GM18909 (cell line): ENCODE data around the gene SGCD.

ENCODE experiments used
- ATAC-seq: cut with Tn5 transposase; IDR thresholded peaks from one replicate; pipeline ENCODE4 v1.9.1; 2021; ENCODE audit warnings: mild to moderate bottlenecking; ENCODE audit not compliant: unreplicated experiment, poor library complexity

Gene SGCD

DNA sequence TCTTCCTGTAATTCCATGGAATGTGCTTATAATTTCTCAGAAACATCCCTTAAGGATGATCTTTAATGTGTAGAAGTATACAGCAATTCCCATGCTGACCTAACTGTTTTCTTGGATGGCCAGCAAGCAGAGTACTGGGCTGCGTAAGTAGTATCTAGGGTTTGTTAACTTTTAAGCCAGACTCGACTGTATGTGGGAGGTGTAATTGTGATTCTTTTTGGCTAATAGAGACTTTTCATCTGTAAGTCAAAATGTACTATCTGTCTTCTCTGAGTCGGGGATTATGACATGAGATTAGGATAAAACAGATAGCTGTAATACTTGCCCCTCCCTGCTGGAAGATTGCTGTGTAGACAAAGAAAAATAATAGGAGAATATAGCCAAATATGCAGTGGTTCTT is 169.3 kb downstream of the SGCD start:
- ATAC-seq = no peak

DNA sequence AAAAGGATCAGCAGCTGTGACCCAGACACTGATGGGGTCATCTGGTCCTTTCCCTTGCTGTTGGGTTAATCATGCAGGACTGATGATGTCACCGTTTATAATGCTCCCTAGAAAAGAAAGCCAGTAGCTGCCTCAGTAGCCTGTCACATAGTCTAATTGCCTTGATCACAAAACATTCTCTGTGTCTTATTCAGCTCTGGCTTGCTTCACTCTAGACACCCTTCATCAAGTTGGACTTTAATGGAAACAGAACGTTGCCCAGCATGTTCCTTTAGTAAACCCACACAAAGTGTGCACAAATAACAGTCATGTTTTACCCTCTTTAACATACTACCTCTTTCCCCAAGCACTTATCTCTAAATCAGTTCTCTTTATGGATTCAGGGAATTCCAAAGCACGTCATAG is 170.8 kb downstream of the SGCD start:
- no peak for ATAC-seq

DNA sequence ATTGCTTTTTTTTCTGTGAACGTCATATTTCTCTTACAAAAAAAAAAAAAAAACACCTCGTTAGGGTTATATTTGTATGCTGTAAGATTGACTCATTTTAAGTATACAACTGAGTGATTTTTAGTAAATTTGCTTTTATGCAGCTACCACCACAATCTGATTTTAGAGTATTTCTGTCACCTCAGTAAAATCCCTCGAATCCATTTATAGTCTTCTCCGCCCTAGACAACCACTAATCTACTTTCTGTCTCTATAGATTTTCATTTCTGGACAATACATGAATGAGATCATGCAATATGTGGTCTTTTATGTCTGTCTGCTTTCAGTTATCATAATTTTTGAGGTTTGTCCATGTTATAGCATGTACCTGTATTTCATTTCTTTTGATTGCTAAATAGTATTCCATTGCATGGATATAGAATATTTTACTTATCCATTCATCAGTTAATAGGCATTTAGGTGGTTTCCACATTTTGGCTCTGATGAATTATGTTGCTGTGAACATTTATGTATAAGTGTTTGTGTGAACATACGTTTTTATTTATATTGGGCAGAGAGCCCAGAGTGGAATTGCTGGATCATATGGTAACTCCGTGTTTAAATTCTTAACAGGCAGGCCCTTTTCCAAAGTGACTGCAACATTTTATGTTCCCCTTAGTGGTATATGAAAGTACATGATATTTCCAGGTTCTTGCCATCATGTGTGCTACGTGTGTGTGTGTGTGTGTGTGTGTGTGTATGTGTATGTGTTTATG is 171.4 kb downstream of the SGCD start:
- ATAC-seq = no peak

DNA sequence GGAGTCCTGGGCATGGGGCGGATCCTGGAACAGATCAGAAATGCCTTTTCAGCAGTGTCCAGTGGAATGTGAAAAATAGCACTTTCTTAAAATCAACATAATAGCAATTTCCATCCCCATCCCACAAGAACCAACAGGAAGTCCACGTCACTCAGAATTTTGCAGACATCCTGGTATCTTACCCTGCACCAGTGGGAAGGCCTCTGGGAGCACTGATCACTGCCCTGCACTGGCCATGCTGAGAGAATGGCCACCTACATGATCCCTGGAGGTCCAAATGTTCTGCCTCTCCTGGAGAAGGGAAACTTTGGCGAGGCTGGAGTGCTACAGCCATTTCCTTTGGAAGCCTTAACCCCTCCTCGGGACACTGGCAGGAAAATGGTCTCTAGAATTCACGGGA is 173.8 kb downstream of the SGCD start:
- no peak for ATAC-seq

DNA sequence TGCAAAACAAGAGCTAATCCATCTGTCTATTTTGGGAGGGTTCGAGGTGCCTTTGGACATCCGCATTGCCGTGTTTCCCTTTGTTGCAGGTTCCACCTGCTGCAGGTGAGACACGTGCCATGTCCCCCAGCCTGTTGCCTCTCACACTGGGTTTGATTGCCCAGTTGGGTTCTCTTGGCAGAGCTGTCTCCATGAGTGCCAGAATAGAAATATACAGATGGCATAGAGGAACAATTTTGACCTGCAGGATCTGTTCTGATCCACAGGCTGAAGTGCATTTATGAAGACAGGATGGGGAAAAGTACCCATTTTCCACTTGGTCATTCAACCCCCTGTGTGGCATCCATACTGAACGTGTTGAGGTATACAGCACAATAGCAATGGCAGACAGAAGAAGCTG is 178.1 kb downstream of the SGCD start:
- no peak for ATAC-seq

DNA sequence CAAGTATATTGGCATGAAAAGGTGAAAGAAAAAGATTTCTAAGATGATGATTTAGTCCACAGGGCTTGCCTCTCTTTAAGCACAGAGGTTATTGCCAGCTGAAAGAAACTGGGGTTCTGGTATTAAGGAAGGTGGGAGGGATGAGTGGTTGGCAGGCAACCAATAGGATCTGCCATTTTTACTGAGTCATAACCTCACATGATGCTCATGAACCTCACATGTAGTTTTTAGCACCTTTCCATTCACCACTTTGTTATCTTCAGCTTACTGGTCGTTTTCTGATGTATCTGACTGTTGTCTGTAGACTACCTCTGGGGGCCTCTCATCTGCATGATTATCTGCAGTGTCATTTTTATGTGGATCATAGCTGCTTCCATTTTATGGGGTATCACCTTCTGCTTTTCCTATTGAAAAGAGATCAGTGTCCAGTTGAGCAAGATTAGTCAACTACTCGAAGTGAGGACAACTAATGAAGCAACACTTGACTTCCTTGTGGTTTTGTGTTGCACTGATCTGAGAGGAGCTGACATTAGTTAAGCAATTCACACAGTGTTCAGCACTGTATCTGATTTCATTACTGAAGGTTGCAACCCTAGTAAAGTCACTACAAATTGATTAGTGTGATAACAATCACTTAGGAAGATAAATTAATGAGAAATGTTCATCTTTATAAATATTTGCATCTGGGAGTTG is 186.3 kb downstream of the SGCD start:
- no peak for ATAC-seq

DNA sequence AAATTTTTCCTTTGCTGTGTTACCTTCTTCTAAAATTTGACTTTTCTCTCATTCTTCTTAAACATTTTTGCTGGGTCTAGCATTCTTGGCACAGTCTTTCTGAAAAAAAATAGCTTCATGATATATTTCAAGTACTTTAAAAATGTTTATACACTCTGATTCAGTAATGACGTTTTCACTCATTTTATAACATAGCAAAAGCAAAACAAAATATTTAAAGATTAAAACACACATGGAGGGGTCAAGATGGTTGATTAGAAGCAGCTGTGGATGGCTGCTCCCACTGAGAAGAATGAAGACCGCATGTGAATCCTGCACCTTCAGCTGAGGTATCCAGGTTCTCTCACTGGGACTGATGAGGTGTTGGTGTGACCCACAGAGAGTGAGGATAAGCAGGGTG is 188.2 kb downstream of the SGCD start:
- no peak for ATAC-seq

DNA sequence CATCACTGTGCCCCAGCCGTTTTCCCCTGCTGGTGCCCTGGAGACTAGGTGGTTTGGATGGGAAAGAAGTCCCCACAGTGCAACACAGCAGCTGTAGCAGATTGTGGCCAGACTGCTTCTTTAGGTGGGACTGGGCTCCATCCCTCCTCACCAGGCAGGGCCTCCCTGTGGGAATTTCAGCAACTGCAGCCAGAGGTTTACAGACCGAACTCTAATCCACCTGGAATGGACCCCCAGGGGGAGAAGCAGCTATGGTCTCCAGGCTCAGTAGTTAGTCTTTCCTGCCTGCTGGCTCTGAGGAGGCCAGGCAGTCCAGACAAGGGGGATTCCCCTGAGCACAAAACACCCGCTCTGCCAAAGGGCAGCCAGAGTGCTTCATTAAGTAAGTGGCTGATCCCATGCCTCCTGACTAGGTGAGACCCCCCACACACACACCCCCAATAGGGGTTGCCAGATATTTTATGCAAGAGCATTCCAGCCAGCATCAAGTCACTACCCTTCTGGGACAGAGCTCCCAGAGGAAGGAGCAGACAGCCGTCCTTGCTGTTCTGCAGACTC is 188.9 kb downstream of the SGCD start:
- no peak for ATAC-seq

DNA sequence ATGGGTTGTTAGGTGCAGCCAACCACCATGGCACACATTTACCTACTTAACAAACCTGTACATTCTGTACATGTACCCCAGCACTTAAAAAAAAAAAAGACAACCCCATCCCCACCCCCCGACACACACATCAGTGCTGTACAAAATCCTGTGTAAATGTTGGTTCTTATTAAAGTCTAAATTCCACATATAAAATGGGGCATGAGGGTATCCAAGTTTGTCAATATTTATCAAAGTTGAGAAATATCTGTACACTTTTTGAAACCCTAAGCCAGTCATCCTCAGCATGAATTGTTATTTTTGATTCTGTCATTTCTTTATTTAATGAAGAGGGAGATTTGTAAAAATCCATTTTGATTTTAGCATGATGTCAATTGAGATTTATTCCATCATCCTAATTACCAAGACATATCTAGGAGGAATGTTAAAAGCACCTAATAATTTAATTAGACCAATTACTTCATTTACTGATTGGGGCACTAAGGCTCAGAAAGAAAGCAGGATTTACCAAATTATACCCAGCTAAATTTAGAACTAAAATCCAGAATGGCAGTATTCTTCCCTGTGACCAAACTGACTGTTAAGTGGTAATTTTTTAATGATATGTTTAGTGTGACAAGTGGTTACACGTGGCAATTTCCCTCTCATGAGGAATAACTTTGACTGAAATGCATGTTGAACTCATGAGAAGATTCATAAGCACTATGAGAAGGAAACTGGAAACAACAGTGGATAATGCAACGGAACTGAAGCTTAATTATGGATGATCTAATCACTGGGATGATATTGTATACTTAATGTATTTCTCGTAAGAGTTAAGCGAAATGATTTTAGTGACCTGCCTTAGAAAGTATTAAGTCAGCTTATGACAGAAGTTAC is 195.9 kb downstream of the SGCD start:
- no peak for ATAC-seq

DNA sequence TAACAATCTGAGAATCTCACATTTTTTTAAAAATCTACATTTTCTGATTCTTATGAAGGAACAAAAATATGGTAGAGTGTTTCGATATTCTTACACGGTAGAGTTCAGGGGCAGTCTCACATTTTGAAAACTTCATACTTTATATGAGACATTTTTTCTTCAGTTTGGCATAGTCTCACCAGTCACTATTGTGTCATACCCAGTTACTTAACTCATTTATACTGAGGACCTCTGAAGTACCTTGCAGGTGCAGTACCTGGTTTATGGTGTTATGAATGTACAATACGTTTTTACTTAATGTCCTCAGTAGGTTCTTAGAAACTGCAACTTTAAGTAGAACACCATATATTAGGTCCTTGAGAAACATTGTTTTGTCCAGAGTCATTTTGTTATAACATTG is 196.6 kb downstream of the SGCD start:
- no peak for ATAC-seq

DNA sequence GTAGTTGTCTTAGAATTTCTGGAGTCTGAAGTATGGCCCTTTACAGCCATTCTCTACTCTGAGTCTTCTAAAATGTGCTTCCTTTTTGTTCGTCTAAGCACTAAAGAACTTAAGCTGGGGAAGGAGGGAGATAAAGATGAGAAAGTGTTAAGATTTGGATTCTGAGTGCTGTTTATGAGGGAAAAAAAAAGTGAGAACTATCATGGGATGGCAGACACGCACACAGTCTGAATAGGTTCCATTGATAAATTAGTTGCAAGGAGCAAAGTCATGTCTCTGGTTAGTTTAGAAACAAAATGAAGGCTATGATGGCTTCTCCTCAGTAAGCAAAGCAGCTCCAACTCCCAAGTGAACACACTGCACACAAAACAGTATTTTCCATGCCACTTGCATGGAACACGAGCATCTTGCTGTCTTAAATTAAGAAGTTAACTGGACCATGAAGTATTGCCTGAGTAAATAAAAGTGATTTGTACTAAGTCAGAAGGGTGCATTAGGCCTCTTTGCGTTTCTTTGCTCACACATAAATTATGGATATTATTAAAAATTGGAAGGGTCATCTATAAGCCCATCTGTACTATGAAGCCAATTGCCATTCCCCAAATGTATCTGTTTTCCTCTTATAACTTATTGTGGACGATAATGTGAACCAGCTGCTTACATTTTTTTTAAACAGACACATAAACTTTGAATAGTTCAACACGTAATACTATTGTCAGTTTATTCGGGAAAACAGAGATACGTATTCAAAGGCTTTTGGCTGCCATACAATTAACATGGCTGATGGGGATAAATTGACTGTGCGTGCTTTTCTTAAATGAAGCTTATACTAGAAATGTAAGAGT is 199.3 kb downstream of the SGCD start:
- no peak for ATAC-seq

DNA sequence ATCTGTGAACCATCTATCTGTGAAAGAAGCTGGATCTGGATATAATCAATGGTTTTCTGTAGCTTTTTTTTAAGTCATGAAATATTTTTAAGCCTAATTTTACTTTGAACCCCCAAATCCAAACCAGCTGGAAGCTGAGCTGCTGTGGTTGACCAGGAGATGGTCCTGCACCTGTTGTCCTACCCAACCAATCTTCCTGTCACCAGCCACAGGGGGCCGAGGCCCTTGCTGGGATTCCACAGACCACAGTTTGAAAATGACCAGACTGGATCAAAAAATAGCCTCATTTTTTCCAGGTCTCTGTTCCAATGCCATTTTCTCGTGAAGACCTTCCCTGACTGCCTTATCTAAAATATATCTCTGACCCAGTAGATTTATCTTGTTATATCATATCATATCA is 200.6 kb downstream of the SGCD start:
- no peak for ATAC-seq

DNA sequence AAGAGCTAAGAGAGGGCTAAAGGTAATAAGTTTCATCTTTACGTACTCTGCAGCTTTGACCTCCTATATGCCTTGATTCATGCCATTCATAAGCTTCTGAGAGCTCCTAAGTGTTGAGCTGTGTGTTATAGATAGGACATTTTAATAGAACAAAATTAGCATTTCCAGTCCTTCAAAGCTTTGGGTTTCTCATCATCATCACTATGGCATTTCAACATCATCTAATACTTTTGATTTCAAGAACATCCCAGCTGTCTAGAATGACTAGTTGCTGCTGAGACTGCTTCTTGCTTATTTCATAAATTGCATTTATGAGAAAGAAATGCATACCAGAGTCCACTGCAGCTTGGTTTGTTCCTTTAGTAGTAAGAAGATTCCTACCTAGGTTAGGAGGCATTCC is 201.7 kb downstream of the SGCD start:
- no peak for ATAC-seq

DNA sequence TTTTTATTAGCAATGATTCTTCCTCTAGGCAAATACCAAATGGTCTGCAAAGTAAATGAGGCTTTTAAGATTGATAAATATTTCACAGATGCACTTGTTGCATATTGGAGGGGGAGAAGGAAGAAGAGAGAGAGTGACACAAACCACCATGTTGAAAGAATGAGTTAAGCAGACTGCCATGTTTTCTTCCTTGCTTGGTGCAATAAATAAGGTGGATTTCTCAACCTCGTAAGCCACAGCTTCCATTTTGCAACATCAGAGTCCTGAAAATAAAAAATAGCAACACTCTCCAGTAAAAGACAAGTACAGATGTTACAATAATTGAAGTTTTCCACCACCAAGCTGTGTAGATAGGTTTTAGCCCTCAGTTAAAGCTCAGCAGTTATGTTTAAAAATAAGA is 202.9 kb downstream of the SGCD start:
- ATAC-seq = no peak

DNA sequence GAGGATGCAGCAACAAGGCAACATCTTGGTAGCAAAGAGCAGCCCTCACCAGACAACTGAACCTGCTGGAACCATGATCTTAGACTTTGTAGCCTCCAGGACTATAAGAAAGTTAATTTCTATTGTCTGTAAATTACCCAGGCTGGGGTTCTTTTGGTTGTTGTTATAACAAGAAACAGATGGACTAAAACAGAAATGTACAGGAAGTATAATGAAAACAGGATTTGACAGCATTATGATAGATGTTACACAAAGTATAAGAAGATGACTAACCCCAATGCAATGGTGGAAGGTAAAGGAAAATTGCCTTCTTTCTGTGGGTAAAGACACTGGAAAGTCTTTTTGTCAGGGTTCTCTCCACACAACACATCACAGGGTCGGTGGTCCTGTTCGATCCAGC is 204.2 kb downstream of the SGCD start:
- ATAC-seq = no peak

DNA sequence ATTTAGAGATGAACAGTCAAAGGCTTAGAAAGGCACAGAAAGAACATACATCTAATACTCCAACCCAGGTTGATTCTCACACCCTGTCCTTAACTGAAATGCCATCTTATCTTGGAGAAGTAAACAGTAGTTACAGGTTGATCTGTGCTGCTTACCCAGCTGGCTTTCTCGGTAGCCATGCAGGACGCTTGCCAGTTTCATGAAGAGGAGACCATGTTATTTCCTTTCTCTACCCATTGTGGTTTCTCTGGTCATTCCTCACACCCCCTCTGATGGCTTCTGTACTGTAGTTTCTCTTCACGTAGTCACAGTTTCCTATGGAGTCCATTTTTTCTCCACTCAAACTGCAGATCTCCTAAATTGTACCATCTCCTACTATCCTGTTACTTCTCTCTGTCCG is 206.0 kb downstream of the SGCD start:
- ATAC-seq = no peak

DNA sequence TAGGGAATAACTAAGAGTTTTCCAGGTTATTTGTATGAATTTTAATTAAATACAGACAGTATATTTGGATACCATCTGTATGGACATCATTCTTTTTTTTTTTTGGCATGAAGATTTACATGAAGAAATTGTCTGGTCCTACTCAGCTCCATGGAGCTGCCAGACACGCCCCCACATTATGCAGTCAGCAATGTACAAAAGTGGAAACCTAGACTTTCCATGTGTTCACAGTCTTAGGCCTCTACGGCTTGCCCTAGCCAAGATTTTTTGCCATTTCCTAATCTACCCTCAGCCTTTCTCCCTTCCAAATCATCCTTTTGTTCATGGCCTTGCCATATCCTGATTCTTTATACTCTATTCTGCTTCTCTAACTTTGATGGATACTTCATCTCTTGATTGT is 207.1 kb downstream of the SGCD start:
- no peak for ATAC-seq

DNA sequence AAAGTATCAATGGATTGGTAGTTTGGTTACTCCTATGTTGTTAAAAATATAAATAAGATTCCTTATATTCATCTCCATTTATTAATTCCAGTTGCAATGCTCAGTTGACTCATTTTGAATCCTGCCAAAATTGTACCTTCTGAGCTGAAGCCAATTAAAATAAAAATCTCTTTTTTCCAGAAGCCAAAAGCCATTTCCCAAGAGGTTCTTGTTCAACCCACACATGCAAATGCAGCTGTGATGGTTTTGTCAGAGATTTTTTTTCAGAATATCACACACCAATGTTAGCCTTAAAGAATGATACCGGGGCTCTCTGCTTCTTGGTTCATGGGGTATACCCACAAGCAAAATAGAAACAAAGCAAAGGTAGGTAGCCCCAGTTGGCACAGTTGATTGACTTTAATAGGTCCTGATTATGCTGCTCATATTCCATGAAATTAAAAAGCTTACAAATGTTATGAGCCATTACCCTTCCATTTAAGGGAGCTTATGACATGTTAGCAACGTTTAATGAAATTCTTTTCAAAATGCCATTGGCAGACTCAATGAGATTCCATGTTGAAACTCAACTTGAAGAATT is 208.0 kb downstream of the SGCD start:
- no peak for ATAC-seq

DNA sequence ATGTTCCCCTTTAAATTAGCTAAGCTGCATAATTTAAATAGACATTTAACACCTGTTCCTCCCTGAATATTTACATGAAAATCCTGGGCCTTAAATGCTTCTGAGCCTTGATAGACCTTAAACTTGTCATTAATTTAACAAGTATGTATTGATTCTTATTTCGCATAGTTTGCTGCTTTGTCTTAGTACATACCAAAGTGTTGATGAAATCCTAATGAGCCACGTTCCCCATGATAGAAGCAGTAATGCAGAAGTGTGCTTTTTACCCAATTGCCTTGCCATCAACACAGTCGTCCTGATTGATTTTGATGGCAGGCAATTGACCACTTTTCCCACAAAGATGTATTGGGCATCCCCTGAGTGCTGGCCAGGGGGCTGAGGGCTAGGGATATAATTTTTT is 213.5 kb downstream of the SGCD start:
- ATAC-seq = no peak

DNA sequence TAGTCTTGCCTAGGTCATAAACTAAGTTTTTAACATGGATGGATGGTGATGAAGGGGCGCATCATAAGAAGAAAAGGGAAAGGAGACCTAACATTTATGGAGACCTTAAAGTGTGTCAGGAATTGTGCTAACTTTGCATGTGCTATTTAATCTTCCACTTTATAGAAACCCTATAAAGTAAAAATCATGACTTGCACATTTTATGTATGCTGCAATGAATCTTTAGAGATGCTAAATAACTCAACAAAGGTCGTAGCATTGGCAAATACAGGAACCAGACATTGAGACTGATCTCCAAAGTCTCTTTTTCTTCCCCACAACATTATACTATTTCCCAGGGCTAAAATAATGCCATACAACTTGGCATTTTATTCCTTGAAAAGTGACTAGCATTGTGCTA is 214.6 kb downstream of the SGCD start:
- no peak for ATAC-seq
